Measurements from ENCODE around the gene MYL4.

- TF ChIP-seq CTCF (IDR thresholded peaks at IDR 0.05) (no peak), POLR2A (IDR thresholded peaks at IDR 0.05) (no peak), POLR2AphosphoS5 (IDR thresholded peaks at IDR 0.05) (no peak)
Measured at GRCh38 chr17:47230864-47231263, 21.7 kb downstream of the MYL4 start.

Data from stomach (tissue), 4 donors.